ENCODE measurements around the gene INCENP.

DNA sequence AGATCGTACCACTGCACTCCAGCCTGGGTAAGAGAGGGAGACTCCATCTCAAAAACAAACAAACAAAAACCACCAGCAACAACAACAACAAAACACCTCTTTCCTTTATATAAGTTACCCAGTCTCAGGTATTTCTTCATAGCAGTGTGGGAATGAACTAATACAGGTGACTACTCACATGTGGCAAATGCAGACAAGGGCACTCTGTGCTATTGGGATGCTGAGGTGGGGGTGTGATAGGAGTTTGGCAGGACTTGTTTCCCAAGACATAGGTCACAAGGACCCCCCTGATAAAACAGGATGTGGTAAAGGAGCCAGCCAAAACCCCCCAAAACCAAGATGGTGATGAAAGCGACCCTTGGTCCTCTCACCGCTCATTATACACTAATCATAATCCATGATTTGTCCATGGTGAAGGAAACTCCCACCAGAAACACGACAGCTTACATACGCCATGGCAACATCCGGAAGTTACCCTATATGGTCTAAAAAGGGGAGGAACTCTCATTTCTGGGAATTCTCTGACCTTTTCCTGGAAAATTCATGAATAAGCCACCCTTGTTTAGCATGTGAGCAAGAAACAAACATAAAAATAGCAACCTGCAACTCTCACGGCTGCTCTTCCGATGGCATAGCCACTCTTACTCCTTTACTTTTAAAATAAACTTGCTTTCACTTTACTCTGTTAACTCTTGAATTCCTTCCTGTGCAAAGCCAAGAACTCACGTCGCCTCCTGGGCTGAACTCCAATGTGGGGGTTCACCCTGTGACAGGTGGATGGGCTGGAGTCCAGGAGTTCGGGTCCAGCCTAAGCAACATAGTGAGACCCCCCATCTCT is 18.8 kb upstream of the INCENP start:
- TF ChIP-seq, protein P1, sequence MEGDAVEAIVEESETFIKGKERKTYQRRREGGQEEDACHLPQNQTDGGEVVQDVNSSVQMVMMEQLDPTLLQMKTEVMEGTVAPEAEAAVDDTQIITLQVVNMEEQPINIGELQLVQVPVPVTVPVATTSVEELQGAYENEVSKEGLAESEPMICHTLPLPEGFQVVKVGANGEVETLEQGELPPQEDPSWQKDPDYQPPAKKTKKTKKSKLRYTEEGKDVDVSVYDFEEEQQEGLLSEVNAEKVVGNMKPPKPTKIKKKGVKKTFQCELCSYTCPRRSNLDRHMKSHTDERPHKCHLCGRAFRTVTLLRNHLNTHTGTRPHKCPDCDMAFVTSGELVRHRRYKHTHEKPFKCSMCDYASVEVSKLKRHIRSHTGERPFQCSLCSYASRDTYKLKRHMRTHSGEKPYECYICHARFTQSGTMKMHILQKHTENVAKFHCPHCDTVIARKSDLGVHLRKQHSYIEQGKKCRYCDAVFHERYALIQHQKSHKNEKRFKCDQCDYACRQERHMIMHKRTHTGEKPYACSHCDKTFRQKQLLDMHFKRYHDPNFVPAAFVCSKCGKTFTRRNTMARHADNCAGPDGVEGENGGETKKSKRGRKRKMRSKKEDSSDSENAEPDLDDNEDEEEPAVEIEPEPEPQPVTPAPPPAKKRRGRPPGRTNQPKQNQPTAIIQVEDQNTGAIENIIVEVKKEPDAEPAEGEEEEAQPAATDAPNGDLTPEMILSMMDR (IDR thresholded peaks at IDR 0.05; ENCODE audit: insufficient read depth, low read length, poor library complexity, severe bottlenecking): no peak
- no peak for TF ChIP-seq EZH2phosphoT487 (conservative IDR thresholded peaks at IDR 0.05; ENCODE audit: low read length)
